ENCODE results near the gene ZBTB18.

GRCh38 chr1:244021427-244021826, 29.7 kb upstream of the ZBTB18 start:
- TF ChIP-seq CTCF (IDR thresholded peaks at IDR 0.05) (no peak), POLR2A (IDR thresholded peaks at IDR 0.05) (no peak)
